IPS DF 6.9 (cell line): ENCODE results near the gene SLC44A3.

Experiments
- DNase-seq: peaks from one replicate; pipeline ENCODE4 v3.0.0-alpha.2; 2013; ENCODE audit warnings: low read depth, low spot score
- H3K27ac ChIP-seq: one replicate; pipeline ENCODE4 v1.5.1; 2013; ENCODE audit warnings: low read length, control low read depth
- H3K27me3 ChIP-seq: 2 replicates; pipeline ENCODE4 v1.6.1; 2013; ENCODE audit warnings: mild to moderate bottlenecking, low read length; ENCODE audit not compliant: control insufficient read depth, insufficient read depth
- H3K36me3 ChIP-seq: 2 replicates; pipeline ENCODE4 v1.6.1; 2013; ENCODE audit warnings: low read length; ENCODE audit not compliant: control insufficient read depth, insufficient read depth
- H3K4me1 ChIP-seq: 2 replicates; pipeline ENCODE4 v1.6.1; 2013; ENCODE audit warnings: low read length; ENCODE audit not compliant: control insufficient read depth, insufficient read depth
- H3K4me3 ChIP-seq: 2 replicates; pipeline ENCODE4 v1.5.1; 2013; ENCODE audit warnings: mild to moderate bottlenecking, low read length
- H3K9me3 ChIP-seq: 2 replicates; pipeline ENCODE4 v1.6.1; 2013; ENCODE audit warnings: low read length, inconsistent platforms; ENCODE audit not compliant: control insufficient read depth, insufficient read depth
- WGBS: extraction: QIAGEN DNeasy Blood & Tissue Kit; methylation state at CpG from one replicate; pipeline ENCODE4 v1.1.7; 2013; ENCODE audit warnings: mixed read lengths, missing lambda C conversion rate; ENCODE audit not compliant: insufficient read length, insufficient coverage; 5-methylcytosine and 5-hydroxymethylcytosine counted together

SLC44A3 gene

GRCh38 chr1:94801919-94802546 lies 18.1 kb upstream of the SLC44A3 start:
- Histone ChIP-seq H3K27ac (no peak overlapping the region), H3K36me3 (no peaks in the 10 kb centered on the region), H3K27me3 (no peaks in the 10 kb centered on the region), H3K9me3 (no peaks in the 10 kb centered on the region), H3K4me1 (0 out of 2 replicates have a peak, but pooled peaks cover 1% of the 10 kb centered on the region), H3K4me3 (no peak overlapping the region)
- no CpG with 5 or more reads among the region's 7 CpGs for WGBS
- DNase-seq = no peak

DNA sequence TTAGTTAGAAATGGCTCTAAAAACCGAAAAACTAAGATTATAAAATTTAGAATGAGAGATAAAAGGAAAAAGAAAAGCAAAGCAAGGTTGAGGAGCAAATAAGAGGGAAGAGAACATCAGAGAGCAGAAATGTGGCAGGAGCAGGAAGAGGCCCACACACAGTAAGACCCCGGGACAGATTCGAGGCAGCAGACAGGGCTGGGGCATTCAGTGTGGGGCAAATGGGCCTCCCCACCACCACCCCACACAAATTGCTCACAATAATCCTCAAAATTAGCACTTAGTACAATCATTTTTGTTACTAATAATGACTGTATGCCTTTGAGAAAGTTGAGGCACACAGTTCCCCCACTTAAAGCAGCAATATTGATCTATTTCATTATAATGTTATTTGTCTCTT lies 17.1 kb upstream of the SLC44A3 start:
- Histone ChIP-seq H3K27ac (no peak overlapping the region), H3K36me3 (no peaks in the 10 kb centered on the region), H3K27me3 (no peaks in the 10 kb centered on the region), H3K4me3 (no peak overlapping the region), H3K9me3 (no peaks in the 10 kb centered on the region), H3K4me1 (0 out of 2 replicates have a peak, but pooled peaks cover 1% of the 10 kb centered on the region)
- DNase-seq = no peak
- no CpG with 5 or more reads among the region's 3 CpGs for WGBS

- no peak for DNase-seq
- Histone ChIP-seq H3K9me3 (no peaks in the 10 kb centered on the region), H3K4me3 (no peak overlapping the region), H3K27ac (no peak overlapping the region), H3K27me3 (no peaks in the 10 kb centered on the region), H3K36me3 (no peaks in the 10 kb centered on the region), H3K4me1 (0 out of 2 replicates have a peak, but pooled peaks cover 1% of the 10 kb centered on the region)
- no CpG with 5 or more reads among the region's 8 CpGs for WGBS
Observed at GRCh38 chr1:94803517-94804441, 16.4 kb upstream of the SLC44A3 start.

DNA sequence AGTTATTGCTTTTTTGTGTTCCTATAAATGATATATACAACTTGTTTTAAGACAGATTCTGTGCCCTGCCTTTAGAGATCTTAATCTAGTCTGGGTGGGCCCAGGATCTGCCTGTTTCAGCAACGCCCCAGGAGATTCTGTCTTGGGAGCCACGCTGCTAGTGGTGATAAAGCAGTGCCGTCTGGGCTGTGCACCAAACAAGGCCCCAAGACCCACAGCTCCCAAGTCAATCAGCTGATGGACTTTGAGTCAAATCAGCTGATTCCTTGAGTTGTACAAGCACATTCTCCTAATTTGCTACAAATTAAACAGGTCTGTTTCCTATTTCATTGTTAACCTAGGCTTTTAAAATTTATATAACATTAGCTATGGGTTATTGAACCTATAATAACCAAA lies 15.7 kb upstream of the SLC44A3 start:
- Histone ChIP-seq H3K27ac (no peak overlapping the region), H3K36me3 (no peaks in the 10 kb centered on the region), H3K27me3 (no peaks in the 10 kb centered on the region), H3K9me3 (no peaks in the 10 kb centered on the region), H3K4me3 (no peak overlapping the region), H3K4me1 (0 out of 2 replicates have a peak, but pooled peaks cover 1% of the 10 kb centered on the region)
- WGBS = no CpG with 5 or more reads among the region's 3 CpGs
- DNase-seq = no peak

- Histone ChIP-seq H3K4me1 (0 out of 2 replicates have a peak, but pooled peaks cover 1% of the 10 kb centered on the region), H3K27ac (no peak overlapping the region), H3K4me3 (no peak overlapping the region), H3K27me3 (no peaks in the 10 kb centered on the region), H3K9me3 (no peaks in the 10 kb centered on the region), H3K36me3 (no peaks in the 10 kb centered on the region)
- no peak for DNase-seq
- 100% methylated on average over 1 of the region's 4 CpGs for WGBS
Observed at GRCh38 chr1:94805912-94806311, 14.2 kb upstream of the SLC44A3 start.

DNA sequence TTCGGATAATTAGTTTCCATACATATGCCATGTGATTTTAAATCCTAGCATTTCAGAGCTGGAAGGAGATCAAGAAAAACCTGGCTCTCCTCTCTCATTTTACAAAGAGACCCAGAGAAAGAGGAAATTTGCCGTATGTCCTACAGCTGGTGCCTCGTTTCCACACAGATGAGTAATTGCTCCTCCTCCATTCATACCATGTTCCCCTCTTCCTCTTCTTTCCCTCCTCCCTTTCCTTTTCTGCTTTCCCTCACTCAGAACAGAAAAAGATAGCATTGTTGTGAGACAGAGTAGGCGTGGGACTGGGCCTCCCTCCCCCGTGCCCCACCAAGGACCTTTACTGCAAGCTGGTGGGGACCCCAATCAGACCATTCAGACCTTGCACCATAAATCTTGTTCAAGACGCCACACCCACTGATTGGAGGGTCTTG lies 13.7 kb upstream of the SLC44A3 start:
- no peaks in the 10 kb centered on the region for H3K27me3 ChIP-seq
- 0 out of 2 replicates have a peak, but pooled peaks cover 1% of the 10 kb centered on the region for H3K4me1 ChIP-seq

GRCh38 chr1:94807742-94808491 lies 12.2 kb upstream of the SLC44A3 start:
- H3K36me3 ChIP-seq = no peaks in the 10 kb centered on the region; the same call in 1 of the 2 replicates
- no peak for DNase-seq
- no peaks in the 10 kb centered on the region for H3K27me3 ChIP-seq
- no peak overlapping the region for H3K27ac ChIP-seq
- no CpG with 5 or more reads among the region's 12 CpGs for WGBS
- no peak overlapping the region for H3K4me3 ChIP-seq
- H3K9me3 ChIP-seq = no peaks in the 10 kb centered on the region
- no peaks in the 10 kb centered on the region for H3K4me1 ChIP-seq

More for the DNA sequence above, 13.7 kb upstream of the SLC44A3 start:
- Histone ChIP-seq H3K9me3 (no peaks in the 10 kb centered on the region), H3K36me3 (no peaks in the 10 kb centered on the region), H3K4me3 (no peak overlapping the region), H3K27ac (no peak overlapping the region)
- WGBS = no CpG with 5 or more reads among the region's 6 CpGs
- no peak for DNase-seq

- Histone ChIP-seq H3K4me1 (no peaks in the 10 kb centered on the region), H3K9me3 (no peaks in the 10 kb centered on the region), H3K36me3 (no peaks in the 10 kb centered on the region; the same call in 1 of the 2 replicates), H3K27ac (no peak overlapping the region), H3K27me3 (no peaks in the 10 kb centered on the region), H3K4me3 (no peak overlapping the region)
- DNase-seq = no peak
- no CpG with 5 or more reads among the region's 3 CpGs for WGBS
Observed at GRCh38 chr1:94808669-94809068, 11.5 kb upstream of the SLC44A3 start.

DNA sequence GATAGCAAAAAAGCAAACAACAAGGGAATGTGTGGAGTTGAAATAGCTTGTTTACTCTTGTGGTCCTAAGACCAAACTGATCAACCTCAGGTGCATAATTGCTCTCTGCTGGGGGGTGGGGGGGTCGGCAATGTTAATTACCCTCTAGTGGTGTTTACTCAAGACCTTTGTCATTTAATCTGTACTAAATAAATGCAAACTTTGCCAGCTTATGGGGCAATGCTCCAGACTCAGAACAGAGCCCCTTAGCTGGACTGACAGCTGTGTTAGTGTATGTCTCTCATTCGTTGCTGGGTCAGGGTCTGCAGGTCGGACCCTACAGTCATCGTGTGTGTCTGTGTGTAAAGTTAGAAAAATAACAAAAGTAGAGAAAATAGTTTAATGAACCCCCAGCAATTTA lies 7.2 kb upstream of the SLC44A3 start:
- no CpG with 5 or more reads among the region's 4 CpGs for WGBS
- Histone ChIP-seq H3K9me3 (no peaks in the 10 kb centered on the region), H3K27ac (no peak overlapping the region), H3K27me3 (no peaks in the 10 kb centered on the region), H3K4me3 (no peak overlapping the region), H3K4me1 (no peaks in the 10 kb centered on the region), H3K36me3 (no peaks in the 10 kb centered on the region; the same call in 1 of the 2 replicates)
- DNase-seq = no peak

DNA sequence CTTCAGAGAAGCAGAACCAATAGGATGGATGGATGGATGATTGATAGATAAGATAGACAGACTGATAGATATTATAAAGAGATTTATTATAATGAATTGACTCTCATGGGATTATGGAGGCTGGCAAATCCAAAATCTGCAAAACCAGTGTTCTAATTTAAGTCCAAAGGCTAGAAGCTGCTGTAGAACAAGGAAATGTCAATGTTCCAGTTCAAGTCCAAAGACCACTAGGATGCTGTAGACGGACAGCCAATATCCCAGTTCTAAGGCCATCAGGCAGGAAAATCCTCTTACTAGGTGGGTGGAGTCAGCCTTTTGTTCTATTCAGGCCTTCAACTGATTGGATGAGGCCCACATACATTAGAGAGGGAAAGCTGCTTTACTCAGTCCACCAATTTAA lies 4.1 kb upstream of the SLC44A3 start:
- Histone ChIP-seq H3K9me3 (no peaks in the 10 kb centered on the region), H3K36me3 (no peaks in the 10 kb centered on the region; the same call in 1 of the 2 replicates), H3K4me3 (no peak overlapping the region), H3K27me3 (no peaks in the 10 kb centered on the region), H3K27ac (no peak overlapping the region), H3K4me1 (no peaks in the 10 kb centered on the region)
- DNase-seq = no peak
- WGBS = no CpG with 5 or more reads among the region's 1 CpG
